HCT116 (cell line): ENCODE data around the gene LPAR5.

Experiments used
- CEBPB ChIP-seq: IDR thresholded peaks from 2 replicates; pipeline ENCODE4 v1.6.1; 2012; ENCODE audit warnings: low read depth
- EZH2 ChIP-seq: fragments of 200-600 bp; sonication (generic); IDR thresholded peaks from 2 replicates; pipeline ENCODE4 v1.6.1; 2017; ENCODE audit warnings: antibody characterized with exemption, mixed run types
- TF ChIP-seq, protein P1 (sequence below): IDR thresholded peaks from 2 replicates; pipeline ENCODE4 v1.6.1; 2012; ENCODE audit warnings: low read depth
- TF ChIP-seq, protein P2 (sequence below), 3 experiments: fragments of 200-600 bp in 1 of 3; sonication (generic) in 1 of 3; IDR thresholded peaks in 2 of 3; conservative IDR thresholded peaks in 1 of 3; 2 replicates each; pipeline ENCODE4 v1.5.1; 2012 to 2017; ENCODE audit warnings: low read depth in 2 of 3, low read length in 2 of 3, antibody characterized with exemption in 1 of 3, borderline replicate concordance in 1 of 3, control low read depth in 1 of 3, mild to moderate bottlenecking in 1 of 3, mixed read lengths in 1 of 3, mixed run types in 1 of 3, moderate library complexity in 1 of 3; ENCODE audit not compliant: insufficient read depth in 1 of 3

DNA sequence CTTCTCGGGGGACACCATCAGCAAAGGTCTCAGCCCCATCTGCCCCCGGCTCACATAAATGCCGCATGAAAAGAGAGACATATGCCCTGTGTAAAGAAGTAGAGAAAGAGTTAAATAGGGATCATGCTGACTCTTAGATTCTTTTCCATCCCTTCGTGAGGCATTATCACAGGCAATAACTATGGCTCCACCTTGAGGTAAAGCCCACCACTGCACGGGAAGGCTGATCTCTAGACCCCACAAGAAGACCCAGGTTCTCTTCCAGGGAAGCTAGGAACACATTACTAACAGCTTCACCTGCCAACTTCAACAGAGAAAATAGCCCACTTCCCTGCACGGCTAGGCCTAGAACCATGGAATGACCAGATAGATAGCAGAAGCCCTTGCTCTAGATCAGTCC, 53.6 kb downstream of the LPAR5 start:
- TF ChIP-seq EZH2 (no peak), CEBPB (no peak)
- TF ChIP-seq, protein P1, sequence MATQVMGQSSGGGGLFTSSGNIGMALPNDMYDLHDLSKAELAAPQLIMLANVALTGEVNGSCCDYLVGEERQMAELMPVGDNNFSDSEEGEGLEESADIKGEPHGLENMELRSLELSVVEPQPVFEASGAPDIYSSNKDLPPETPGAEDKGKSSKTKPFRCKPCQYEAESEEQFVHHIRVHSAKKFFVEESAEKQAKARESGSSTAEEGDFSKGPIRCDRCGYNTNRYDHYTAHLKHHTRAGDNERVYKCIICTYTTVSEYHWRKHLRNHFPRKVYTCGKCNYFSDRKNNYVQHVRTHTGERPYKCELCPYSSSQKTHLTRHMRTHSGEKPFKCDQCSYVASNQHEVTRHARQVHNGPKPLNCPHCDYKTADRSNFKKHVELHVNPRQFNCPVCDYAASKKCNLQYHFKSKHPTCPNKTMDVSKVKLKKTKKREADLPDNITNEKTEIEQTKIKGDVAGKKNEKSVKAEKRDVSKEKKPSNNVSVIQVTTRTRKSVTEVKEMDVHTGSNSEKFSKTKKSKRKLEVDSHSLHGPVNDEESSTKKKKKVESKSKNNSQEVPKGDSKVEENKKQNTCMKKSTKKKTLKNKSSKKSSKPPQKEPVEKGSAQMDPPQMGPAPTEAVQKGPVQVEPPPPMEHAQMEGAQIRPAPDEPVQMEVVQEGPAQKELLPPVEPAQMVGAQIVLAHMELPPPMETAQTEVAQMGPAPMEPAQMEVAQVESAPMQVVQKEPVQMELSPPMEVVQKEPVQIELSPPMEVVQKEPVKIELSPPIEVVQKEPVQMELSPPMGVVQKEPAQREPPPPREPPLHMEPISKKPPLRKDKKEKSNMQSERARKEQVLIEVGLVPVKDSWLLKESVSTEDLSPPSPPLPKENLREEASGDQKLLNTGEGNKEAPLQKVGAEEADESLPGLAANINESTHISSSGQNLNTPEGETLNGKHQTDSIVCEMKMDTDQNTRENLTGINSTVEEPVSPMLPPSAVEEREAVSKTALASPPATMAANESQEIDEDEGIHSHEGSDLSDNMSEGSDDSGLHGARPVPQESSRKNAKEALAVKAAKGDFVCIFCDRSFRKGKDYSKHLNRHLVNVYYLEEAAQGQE: no peak
- TF ChIP-seq, protein P2, sequence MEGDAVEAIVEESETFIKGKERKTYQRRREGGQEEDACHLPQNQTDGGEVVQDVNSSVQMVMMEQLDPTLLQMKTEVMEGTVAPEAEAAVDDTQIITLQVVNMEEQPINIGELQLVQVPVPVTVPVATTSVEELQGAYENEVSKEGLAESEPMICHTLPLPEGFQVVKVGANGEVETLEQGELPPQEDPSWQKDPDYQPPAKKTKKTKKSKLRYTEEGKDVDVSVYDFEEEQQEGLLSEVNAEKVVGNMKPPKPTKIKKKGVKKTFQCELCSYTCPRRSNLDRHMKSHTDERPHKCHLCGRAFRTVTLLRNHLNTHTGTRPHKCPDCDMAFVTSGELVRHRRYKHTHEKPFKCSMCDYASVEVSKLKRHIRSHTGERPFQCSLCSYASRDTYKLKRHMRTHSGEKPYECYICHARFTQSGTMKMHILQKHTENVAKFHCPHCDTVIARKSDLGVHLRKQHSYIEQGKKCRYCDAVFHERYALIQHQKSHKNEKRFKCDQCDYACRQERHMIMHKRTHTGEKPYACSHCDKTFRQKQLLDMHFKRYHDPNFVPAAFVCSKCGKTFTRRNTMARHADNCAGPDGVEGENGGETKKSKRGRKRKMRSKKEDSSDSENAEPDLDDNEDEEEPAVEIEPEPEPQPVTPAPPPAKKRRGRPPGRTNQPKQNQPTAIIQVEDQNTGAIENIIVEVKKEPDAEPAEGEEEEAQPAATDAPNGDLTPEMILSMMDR (IDR thresholded peaks at IDR 0.05 in 2 of 3, conservative IDR thresholded peaks at IDR 0.05 in 1 of 3; ENCODE audit: borderline replicate concordance in 1 of 3, insufficient read depth in 1 of 3, low read depth in 2 of 3, low read length in 2 of 3): peak in 2 of 3 experiments; percentile 33 to 41; a peak in 3 of 6 replicates
